ENCODE data around the gene CLK3.
"Not testable (repeated sequence)": the region's sequence is repeated elsewhere in the genome, so short reads cannot be mapped to it uniquely, and the experiment has no call there.

CLK3 gene

GRCh38 chr15:74646480-74646879 is 30.8 kb downstream of the CLK3 start:
- DNase-seq = no peak

GRCh38 chr15:74648051-74648842 is 32.6 kb downstream of the CLK3 start:
- DNase-seq = no peak

DNA sequence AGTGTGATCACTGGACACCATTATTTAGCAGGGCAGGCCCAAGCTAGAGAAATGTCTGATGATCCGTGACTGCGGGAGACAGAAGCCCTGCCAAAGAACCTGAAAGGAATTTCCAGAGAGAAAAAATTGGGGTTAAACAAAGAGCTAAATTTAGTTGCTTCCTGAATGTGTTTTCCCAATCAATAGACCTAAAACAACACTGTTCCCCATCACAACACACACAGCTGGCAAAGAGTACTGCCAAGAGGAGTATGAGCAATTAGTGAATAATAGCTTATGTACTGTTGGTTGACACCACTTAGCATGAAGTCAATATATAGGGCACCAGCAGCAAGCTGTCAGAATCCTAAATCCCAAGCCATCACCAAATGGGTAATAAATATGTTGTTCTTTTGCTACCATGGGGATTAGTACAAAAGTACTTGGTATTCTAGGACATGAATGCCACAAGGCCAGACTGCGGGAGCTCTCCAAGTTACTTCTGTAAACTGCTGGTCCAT is 35.7 kb downstream of the CLK3 start:
- no peak for DNase-seq

GRCh38 chr15:74653426-74654102 is 37.9 kb downstream of the CLK3 start:
- DNase-seq = no peak

DNA sequence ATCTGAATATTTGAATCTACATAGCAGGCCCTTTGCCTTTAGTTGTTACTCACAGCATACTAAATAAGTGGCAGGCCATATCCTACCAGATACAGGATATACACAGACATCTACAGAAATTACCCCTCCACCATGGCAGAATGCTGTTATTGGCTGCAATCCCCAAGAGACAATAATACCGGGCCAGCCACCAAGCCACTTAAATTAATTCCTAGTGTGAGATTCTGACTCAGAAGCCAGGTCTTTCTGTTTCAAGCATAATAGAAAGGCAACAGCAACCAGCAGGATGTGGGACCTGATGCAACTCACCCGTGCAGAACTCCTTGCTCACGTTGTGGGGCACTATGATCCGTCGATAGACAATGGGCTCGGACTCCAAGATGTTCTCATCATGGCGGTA is 39.8 kb downstream of the CLK3 start:
- no peak for DNase-seq

GRCh38 chr15:74656935-74657535 is 41.4 kb downstream of the CLK3 start:
- no peak for DNase-seq

DNA sequence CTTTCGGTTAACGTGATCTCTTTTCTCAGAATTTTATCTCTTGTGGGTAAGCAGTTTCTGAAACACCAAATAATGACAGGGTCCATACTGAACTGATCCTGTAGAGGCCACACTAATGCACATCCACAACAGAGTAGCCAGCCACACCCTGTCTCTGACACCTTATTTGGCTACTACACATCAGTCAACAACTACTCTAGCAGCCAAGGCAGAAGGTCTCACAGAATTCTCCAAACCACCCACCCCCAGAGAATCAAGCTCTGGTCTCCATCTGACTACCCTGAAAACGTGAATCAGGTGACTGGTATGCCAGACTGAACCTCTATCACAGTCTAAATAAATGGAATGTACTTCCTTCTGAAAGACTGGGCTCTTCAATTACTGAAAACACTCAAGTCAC is 42.2 kb downstream of the CLK3 start:
- DNase-seq = no peak

DNA sequence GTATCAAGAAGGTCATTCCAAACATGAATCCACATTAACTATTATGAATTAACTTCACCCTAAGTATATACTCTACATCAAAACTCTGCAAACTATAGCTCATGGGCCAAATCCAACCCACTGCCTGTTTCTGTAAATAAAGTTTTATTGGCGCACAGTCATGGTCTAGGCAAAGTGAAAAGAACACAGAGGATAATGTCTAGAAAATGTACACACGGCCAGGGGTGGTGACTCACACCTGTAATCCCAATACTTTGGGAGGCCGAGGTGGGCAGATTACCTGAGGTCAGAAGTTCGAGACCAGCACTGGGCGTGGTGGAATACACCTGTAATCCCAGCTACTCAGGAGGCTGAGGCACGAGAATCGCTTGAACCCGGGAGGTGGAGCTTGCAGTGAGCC is 45.6 kb downstream of the CLK3 start:
- DNase-seq = not testable (repeated sequence)

- no peak for DNase-seq
These were observed 46.6 kb downstream of the CLK3 start for GRCh38 chr15:74662064-74662860.

GRCh38 chr15:74663303-74664027 is 47.8 kb downstream of the CLK3 start:
- no peak for DNase-seq

GRCh38 chr15:74664028-74664616 is 48.5 kb downstream of the CLK3 start:
- DNase-seq = no peak

GRCh38 chr15:74664670-74665069 is 49.0 kb downstream of the CLK3 start:
- no peak for DNase-seq

GRCh38 chr15:74667975-74668374 is 52.3 kb downstream of the CLK3 start:
- DNase-seq = no peak

GRCh38 chr15:74669627-74670026 is 54.0 kb downstream of the CLK3 start:
- DNase-seq = no peak

- no peak for DNase-seq
These were observed 58.5 kb downstream of the CLK3 start for GRCh38 chr15:74674161-74674560.

DNA sequence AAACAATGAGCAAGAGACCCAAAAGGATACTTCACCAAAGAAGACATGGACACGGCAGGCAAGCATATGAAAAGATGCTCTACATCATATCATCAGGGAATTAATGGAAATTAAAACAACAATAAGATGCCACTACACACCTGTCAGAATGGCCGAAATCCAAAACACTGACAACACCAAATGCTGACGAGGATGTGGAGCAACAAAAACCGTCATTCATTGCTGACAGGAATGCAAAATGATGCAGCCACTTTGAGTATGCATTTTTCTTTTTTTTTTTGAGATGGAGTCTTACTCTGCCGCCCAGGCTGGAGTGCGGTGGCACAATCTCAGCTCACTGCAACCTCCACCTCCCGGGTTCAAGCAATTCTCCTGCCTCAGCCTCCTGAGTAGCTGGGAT is 61.2 kb downstream of the CLK3 start:
- DNase-seq = no peak

Data from effector CD4-positive, alpha-beta T cell (primary cell).